Renal cortical epithelial cell (primary cell): ENCODE data around the gene BICRA. TPM values are rescaled to one million over a fixed set of nuclear protein-coding genes. Genes with fewer than 3 reads are reported as not detected.

Experiments used
- DNase-seq: peaks from one replicate; pipeline ENCODE4 v3.0.0-alpha.2; 2011; ENCODE audit warnings: low read depth
- total RNA-seq: library from RNA; depleted of rRNA; stranded (reverse); fragments of >200 nt; gene quantifications from 2 replicates; pipeline ENCODE4 v1.2.3, GENCODE V29; 2014

Gene BICRA
- total RNA-seq, 1 donor from 2014 or later = 18.8 TPM

GRCh38 chr19:47749326-47749725, 140.4 kb downstream of the BICRA start:
- no peak for DNase-seq

- no peak for DNase-seq
Observed at GRCh38 chr19:47750752-47751151, 141.8 kb downstream of the BICRA start.

- DNase-seq = no peak
Observed at GRCh38 chr19:47752440-47753211, 143.7 kb downstream of the BICRA start.

Other genes starting within 250 kb of the BICRA start
- 3.6 and 9.1 TPM in 2 replicates for gene MEIS3, start 189.6 kb upstream of the BICRA start, total RNA-seq
- gene SLC8A2, start 137.2 kb upstream of the BICRA start, total RNA-seq = 0.30 and 1.6 TPM in 2 replicates
- 1.4 and 7.1 TPM in 2 replicates for gene KPTN, start 124.9 kb upstream of the BICRA start, total RNA-seq
- 95.9 and 131 TPM in 2 replicates for gene NAPA, start 94.1 kb upstream of the BICRA start, total RNA-seq
- gene ZNF541, start 36.0 kb upstream of the BICRA start, total RNA-seq = not detected in 2 replicates
- gene EHD2, start 104.3 kb downstream of the BICRA start, total RNA-seq = 43.9 and 172 TPM in 2 replicates
- gene NOP53, start 136.4 kb downstream of the BICRA start, total RNA-seq = 62.0 and 74.8 TPM in 2 replicates
- gene SELENOW, start 169.6 kb downstream of the BICRA start, total RNA-seq = 47.1 and 217 TPM in 2 replicates
- gene TPRX1, start 195.4 kb downstream of the BICRA start, total RNA-seq = not detected in 2 replicates
- not detected in 2 replicates for gene CRX, start 212.8 kb downstream of the BICRA start, total RNA-seq